Prostate gland (tissue), 2 donors: ENCODE data around the gene S100A11. TPM values are rescaled to one million over a fixed set of nuclear protein-coding genes. Genes with fewer than 3 reads are reported as not detected.

ENCODE experiments used
- DNase-seq: peaks from one replicate; pipeline ENCODE4 v3.0.0-alpha.2; 2019; ENCODE audit warnings: low spot score
- H3K27ac ChIP-seq, 2 donors: fragments of 200-600 bp; sonication (generic); 2 replicates each; pipeline ENCODE4 v1.5.1; 2017 to 2019
- H3K27me3 ChIP-seq: fragments of 200-600 bp; sonication (generic); replicated peaks from 2 replicates; pipeline ENCODE4 v1.5.1; 2019; ENCODE audit not compliant: insufficient read depth
- H3K36me3 ChIP-seq, 2 donors: fragments of 200-600 bp; sonication (generic); 1 replicate in 1 of 2; 2 replicates in 1 of 2; pipeline versions ENCODE4 v1.5.1 to v1.8.1; 2017 to 2019
- H3K4me1 ChIP-seq: fragments of 200-600 bp; sonication (generic); replicated peaks from 2 replicates; pipeline ENCODE4 v1.5.1; 2019
- H3K4me3 ChIP-seq, 2 donors: fragments of 200-600 bp; sonication (generic); 2 replicates each; pipeline ENCODE4 v1.5.1; 2017 to 2019
- H3K9me3 ChIP-seq: fragments of 200-600 bp; sonication (generic); 2 replicates; pipeline ENCODE4 v1.5.1; 2017
- CTCF ChIP-seq, 4 experiments: fragments of 200-600 bp in 2 of 4; fragments of 450-650 bp in 2 of 4; sonication (generic) in 2 of 4; IDR thresholded peaks; 1 replicate in 3 of 4; 2 replicates in 1 of 4; pipeline ENCODE4 v1.5.1; 2016 to 2019; ENCODE audit warnings: antibody characterized with exemption in 4 of 4, mild to moderate bottlenecking in 2 of 4, moderate library complexity in 2 of 4
- POLR2A ChIP-seq: fragments of 450-650 bp; IDR thresholded peaks from one replicate; pipeline ENCODE4 v1.6.1; 2016; ENCODE audit warnings: antibody characterized with exemption, mild to moderate bottlenecking
- POLR2AphosphoS5 ChIP-seq: sonication (generic); formaldehyde crosslinking; IDR thresholded peaks from one replicate; pipeline ENCODE4 v1.6.1; 2017; ENCODE audit warnings: antibody characterized with exemption
- WGBS: methylation state at CpG from one replicate; pipeline ENCODE4 v1.1.5; 2018; 5-methylcytosine and 5-hydroxymethylcytosine counted together
- intact Hi-C: fragments of 100-400 bp; cut with DNase I; formaldehyde crosslinking; loops from one replicate; pipeline ENCODE4 v1.14.2; 2022
- total RNA-seq, 2 donors: library from RNA; depleted of rRNA; stranded (reverse); fragments of >200 nt; gene quantifications; one replicate each; pipeline ENCODE4 v1.1.0, GENCODE V29; 2016

S100A11 gene
- total RNA-seq, 2 donors from 2014 or later, result 253 to 351 TPM

- no peaks in the 10 kb centered on the region for H3K36me3 ChIP-seq
- TF ChIP-seq POLR2A, result no peak
- TF ChIP-seq POLR2AphosphoS5, result peak; percentile 50
- peak; percentile 83 to 93 (median 86) for TF ChIP-seq CTCF (IDR thresholded peaks at IDR 0.05)
- H3K27ac ChIP-seq, result no peak overlapping the region
- 58% methylated on average over 4 of the region's 4 CpGs for WGBS
- no peaks in the 10 kb centered on the region for H3K4me1 ChIP-seq
- no peaks in the 10 kb centered on the region for H3K27me3 ChIP-seq
- DNase-seq, result peak; percentile 88
- intact Hi-C loops, result loop anchor here (2.0 to 10.0 kb wide), 2 partner anchors 69 to 407 kb away; no protein-coding TSS in a partner anchor
- no peak overlapping the region for H3K4me3 ChIP-seq
- no peaks in the 10 kb centered on the region for H3K9me3 ChIP-seq
These were observed 34.9 kb downstream of the S100A11 start for GRCh38 chr1:152001631-152002584.

GRCh38 chr1:152000964-152001630, 35.7 kb downstream of the S100A11 start:
- Histone ChIP-seq H3K27ac (no peak overlapping the region), H3K4me3 (no peak overlapping the region), H3K4me1 (no peaks in the 10 kb centered on the region), H3K27me3 (no peaks in the 10 kb centered on the region), H3K36me3 (no peaks in the 10 kb centered on the region), H3K9me3 (no peaks in the 10 kb centered on the region)
- peak; percentile 47 for DNase-seq
- no peak for TF ChIP-seq POLR2A
- TF ChIP-seq CTCF (IDR thresholded peaks at IDR 0.05), result no peak
- TF ChIP-seq POLR2AphosphoS5, result no peak
- intact Hi-C loops, result loop anchor here (2.0 to 10.0 kb wide), 2 partner anchors 68 to 406 kb away; no protein-coding TSS in a partner anchor
- 51% methylated on average over 4 of the region's 4 CpGs for WGBS

GRCh38 chr1:151998611-151999362, 38.0 kb downstream of the S100A11 start:
- Histone ChIP-seq H3K27ac (no peak overlapping the region), H3K4me1 (no peaks in the 10 kb centered on the region), H3K9me3 (no peaks in the 10 kb centered on the region), H3K4me3 (no peak overlapping the region), H3K27me3 (no peaks in the 10 kb centered on the region), H3K36me3 (no peaks in the 10 kb centered on the region)
- intact Hi-C loops, result no loop called here
- TF ChIP-seq CTCF (IDR thresholded peaks at IDR 0.05), result no peak
- DNase-seq, result no peak

- Histone ChIP-seq H3K9me3 (no peaks in the 10 kb centered on the region), H3K36me3 (no peaks in the 10 kb centered on the region), H3K4me1 (no peaks in the 10 kb centered on the region), H3K27ac (no peak overlapping the region), H3K4me3 (no peak overlapping the region), H3K27me3 (no peaks in the 10 kb centered on the region)
- DNase-seq, result no peak
- TF ChIP-seq POLR2AphosphoS5 (no peak), CTCF (IDR thresholded peaks at IDR 0.05) (no peak), POLR2A (no peak)
- 96% methylated on average over 1 of the region's 1 CpG for WGBS
- intact Hi-C loops, result no loop called here
These were observed 39.6 kb downstream of the S100A11 start for GRCh38 chr1:151997284-151997570.
